NT2/D1 (cell line): ENCODE data around the gene PRRC2C.

Experiments
- DNase-seq: peaks from one replicate; pipeline ENCODE4 v3.0.0-alpha.2; 2011; ENCODE audit warnings: low read depth, low spot score
- H3K27me3 ChIP-seq: 2 replicates; pipeline ENCODE4 v1.6.0; 2011; ENCODE audit warnings: mild to moderate bottlenecking; ENCODE audit not compliant: insufficient read length, insufficient read depth
- H3K36me3 ChIP-seq: 2 replicates; pipeline ENCODE4 v1.6.1; 2011; ENCODE audit warnings: mild to moderate bottlenecking, low read length, mixed read lengths; ENCODE audit not compliant: insufficient read depth, insufficient read length
- H3K4me1 ChIP-seq: 2 replicates; pipeline ENCODE4 v1.5.1; 2011; ENCODE audit not compliant: insufficient read depth, insufficient read length
- H3K4me3 ChIP-seq: 2 replicates; pipeline ENCODE4 v1.5.1; 2011; ENCODE audit warnings: low read depth; ENCODE audit not compliant: insufficient read length
- H3K9ac ChIP-seq: 2 replicates; pipeline ENCODE4 v1.6.0; 2011; ENCODE audit warnings: low read depth; ENCODE audit not compliant: insufficient read length
- H3K9me3 ChIP-seq: 2 replicates; pipeline ENCODE4 v1.5.1; 2011; ENCODE audit warnings: mild to moderate bottlenecking, low read length; ENCODE audit not compliant: insufficient read depth
- SUZ12 ChIP-seq: IDR thresholded peaks from 2 replicates; pipeline ENCODE4 v1.6.1; 2011; ENCODE audit not compliant: insufficient read length, insufficient read depth; ENCODE audit errors: extremely low read depth
- YY1 ChIP-seq: IDR thresholded peaks from 2 replicates; pipeline ENCODE4 v1.6.1; 2011; ENCODE audit not compliant: insufficient read length, insufficient read depth
- ZNF274 ChIP-seq: IDR thresholded peaks from 2 replicates; pipeline ENCODE4 v1.6.1; 2011; ENCODE audit warnings: mild to moderate bottlenecking, low read depth, low read length

PRRC2C gene

GRCh38 chr1:171480035-171480434 is 5.3 kb upstream of the PRRC2C start:
- peak; percentile 54 for DNase-seq
- no peak for TF ChIP-seq SUZ12
- TF ChIP-seq ZNF274: no peak
- no peak for TF ChIP-seq YY1
- H3K4me3 ChIP-seq: no peak overlapping the region
- H3K36me3 ChIP-seq: no peaks in the 10 kb centered on the region
- no peaks in the 10 kb centered on the region for H3K4me1 ChIP-seq
- no peaks in the 10 kb centered on the region for H3K9me3 ChIP-seq
- no peak overlapping the region for H3K9ac ChIP-seq
- no peaks in the 10 kb centered on the region for H3K27me3 ChIP-seq

- DNase-seq: no peak
- Histone ChIP-seq H3K9ac (peak overlapping the region; percentile 42), H3K36me3 (peaks cover 14% of the 10 kb centered on the region), H3K27me3 (no peaks in the 10 kb centered on the region), H3K4me1 (no peaks in the 10 kb centered on the region), H3K9me3 (no peaks in the 10 kb centered on the region), H3K4me3 (peak overlapping the region; percentile 97)
- TF ChIP-seq YY1 (no peak), SUZ12 (no peak), ZNF274 (no peak)
These were observed 463 bp upstream of the PRRC2C start for GRCh38 chr1:171484760-171485374.

- TF ChIP-seq SUZ12: no peak
- TF ChIP-seq ZNF274: no peak
- TF ChIP-seq YY1: no peak
- peak; percentile 52 for DNase-seq
- Histone ChIP-seq H3K4me3 (peak overlapping the region; percentile 97), H3K4me1 (no peaks in the 10 kb centered on the region), H3K9ac (peak overlapping the region; percentile 97), H3K27me3 (no peaks in the 10 kb centered on the region), H3K36me3 (peaks cover 23% of the 10 kb centered on the region), H3K9me3 (no peaks in the 10 kb centered on the region)
These were observed 754 bp downstream of the PRRC2C start for GRCh38 chr1:171486048-171486519.

- Histone ChIP-seq H3K4me1 (no peaks in the 10 kb centered on the region), H3K27me3 (no peaks in the 10 kb centered on the region), H3K9ac (peak overlapping the region; percentile 97), H3K36me3 (peaks cover 32% of the 10 kb centered on the region), H3K9me3 (no peaks in the 10 kb centered on the region), H3K4me3 (peak overlapping the region; percentile 97)
- no peak for DNase-seq
- TF ChIP-seq ZNF274 (no peak), SUZ12 (no peak), YY1 (no peak)
These were observed 1.7 kb downstream of the PRRC2C start for GRCh38 chr1:171487038-171487437.

GRCh38 chr1:171488190-171488929 is 3.0 kb downstream of the PRRC2C start:
- Histone ChIP-seq H3K27me3 (no peaks in the 10 kb centered on the region), H3K9ac (no peak overlapping the region), H3K4me1 (no peaks in the 10 kb centered on the region), H3K36me3 (peaks cover 37% of the 10 kb centered on the region), H3K9me3 (no peaks in the 10 kb centered on the region), H3K4me3 (no peak overlapping the region)
- TF ChIP-seq YY1 (no peak), SUZ12 (no peak), ZNF274 (no peak)
- no peak for DNase-seq

GRCh38 chr1:171494076-171494475 is 8.7 kb downstream of the PRRC2C start:
- no peaks in the 10 kb centered on the region for H3K4me1 ChIP-seq
- peaks cover 56% of the 10 kb centered on the region for H3K36me3 ChIP-seq
- no peaks in the 10 kb centered on the region for H3K27me3 ChIP-seq
- no peak overlapping the region for H3K4me3 ChIP-seq
- TF ChIP-seq ZNF274: no peak
- TF ChIP-seq SUZ12: no peak
- TF ChIP-seq YY1: no peak
- no peak overlapping the region for H3K9ac ChIP-seq
- H3K9me3 ChIP-seq: no peaks in the 10 kb centered on the region
- no peak for DNase-seq

GRCh38 chr1:171495444-171495843 is 10.1 kb downstream of the PRRC2C start:
- Histone ChIP-seq H3K4me1 (no peaks in the 10 kb centered on the region), H3K36me3 (peaks cover 54% of the 10 kb centered on the region), H3K9ac (no peak overlapping the region), H3K4me3 (no peak overlapping the region), H3K9me3 (no peaks in the 10 kb centered on the region), H3K27me3 (no peaks in the 10 kb centered on the region)
- no peak for DNase-seq
- TF ChIP-seq SUZ12 (no peak), ZNF274 (no peak), YY1 (no peak)

GRCh38 chr1:171500304-171500703 is 15.0 kb downstream of the PRRC2C start:
- no peak for DNase-seq
- no peak overlapping the region for H3K9ac ChIP-seq
- H3K9me3 ChIP-seq: no peaks in the 10 kb centered on the region
- no peaks in the 10 kb centered on the region for H3K27me3 ChIP-seq
- no peak overlapping the region for H3K4me3 ChIP-seq
- no peak for TF ChIP-seq YY1
- TF ChIP-seq SUZ12: no peak
- no peak for TF ChIP-seq ZNF274
- H3K36me3 ChIP-seq: peaks cover 47% of the 10 kb centered on the region
- no peaks in the 10 kb centered on the region for H3K4me1 ChIP-seq
